Heart left ventricle (tissue), 16 donors: ENCODE data around the gene PGAM2. TPM values are rescaled to one million over a fixed set of nuclear protein-coding genes. Genes with fewer than 3 reads are reported as not detected.

Source experiments
- ATAC-seq, 4 donors: fragments of 200-7000 bp; cut with Tn5 transposase; one replicate each; pipeline ENCODE4 v1.9.1; 2020 to 2022; ENCODE audit warnings: moderate library complexity in 4 of 4, mild to moderate bottlenecking in 3 of 4, moderate number of reproducible peaks in 1 of 4
- DNase-seq, 5 donors: peaks; one replicate each; pipeline ENCODE4 v3.0.0-alpha.2; 2020
- H3K27ac ChIP-seq, 12 donors: fragments of 200-600 bp; sonication (generic) in 4 of 12; one replicate each; pipeline versions ENCODE4 v1.5.0 to v1.8.0; 2016 to 2022; ENCODE audit warnings: mild to moderate bottlenecking in 2 of 12
- H3K27me3 ChIP-seq, 9 donors: fragments of 200-600 bp; sonication (generic) in 2 of 9; one replicate each; pipeline versions ENCODE4 v1.5.1 to v1.8.0; 2016 to 2022; ENCODE audit warnings: mild to moderate bottlenecking in 3 of 9
- H3K36me3 ChIP-seq, 9 donors: fragments of 200-600 bp; sonication (generic) in 2 of 9; one replicate each; pipeline versions ENCODE4 v1.5.0 to v1.8.0; 2018 to 2022; ENCODE audit warnings: mild to moderate bottlenecking in 2 of 9
- H3K4me1 ChIP-seq, 12 donors: fragments of 200-600 bp; sonication (generic) in 4 of 12; one replicate each; pipeline versions ENCODE4 v1.5.0 to v1.8.0; 2016 to 2022; ENCODE audit warnings: mild to moderate bottlenecking in 3 of 12
- H3K4me3 ChIP-seq, 12 donors: fragments of 200-600 bp; sonication (generic) in 4 of 12; one replicate each; pipeline versions ENCODE4 v1.5.0 to v1.8.0; 2017 to 2022; ENCODE audit warnings: mild to moderate bottlenecking in 9 of 12, moderate library complexity in 4 of 12
- H3K9me3 ChIP-seq, 12 donors: fragments of 200-600 bp; sonication (generic) in 4 of 12; one replicate each; pipeline versions ENCODE4 v1.5.0 to v1.8.0; 2016 to 2022; ENCODE audit warnings: mild to moderate bottlenecking in 1 of 12
- CTCF ChIP-seq, 12 donors: fragments of 200-600 bp; sonication (generic) in 4 of 12; IDR thresholded peaks; one replicate each; pipeline versions ENCODE4 v1.5.0 to v1.8.0; 2018 to 2022; ENCODE audit warnings: antibody characterized with exemption in 12 of 12, mild to moderate bottlenecking in 5 of 12
- POLR2A ChIP-seq, 2 donors: fragments of 450-650 bp; IDR thresholded peaks; one replicate each; pipeline ENCODE4 v1.6.1; 2017; ENCODE audit warnings: antibody characterized with exemption in 2 of 2, mild to moderate bottlenecking in 2 of 2, moderate library complexity in 2 of 2
- WGBS, 4 donors: extraction: QIAGEN DNeasy Blood & Tissue Kit in 2 of 4; methylation state at CpG; one replicate each; pipeline versions ENCODE4 v1.1.5 to v1.1.7; 2013 to 2018; 5-methylcytosine and 5-hydroxymethylcytosine counted together
- intact Hi-C, 10 donors: fragments of 100-400 bp; cut with DNase I; formaldehyde crosslinking; loops; one replicate each; pipeline versions ENCODE4 v1.11.1 to v1.14.2; 2022
- polyA plus RNA-seq, 2 donors: library from polyadenylated mRNA; stranded (reverse); fragments of 200-250 nt; gene quantifications; one replicate each; pipeline ENCODE4 v1.2.3, GENCODE V29; 2013
- total RNA-seq, 9 donors: library from RNA; depleted of rRNA in 2 of 9; stranded (reverse); fragments of >200 nt in 2 of 9; fragmentation: NEBNext Ultra II Directional in 3 of 9; extraction: Animal tissue kit (Norgen Biotek cat#: 25700) in 3 of 9; gene quantifications; one replicate each; pipeline versions ENCODE4 v1.1.0 to v1.2.4, GENCODE V29; 2016 to 2023
- donor health status: ischemic (EF 13 %, LVEDD 7.1; RV severe dilation, severe dysfunction).
- donor health status: healthy with polysubstance abuse.
- donor health status: DM: no; HTN: yes; CAD: no.
- donor health status: DM: no; HTN: no; CAD: no.
- donor health status: ischemic (EF 25% LVEDD 6.9; RV normal size, moderate dysfunction).
- donor health status: ischemic (EF 25% LVEDD 5.7; RV mildly dilated, moderate dysfunction).
- donor health status: healthy.
- donor health status: DM: yes; HTN: yes; CAD: no.
- donor health status: ischemic (EF 35%, LVEDD 5.7; RV mildly dilated, moderate dysfunction).
- donor health status: nonischemic (EF 11% LVEDD 7.7; RV severe dilation, severe dysfunction).
- donor health status: DM: yes; HTN: yes; CAD: no.
- donor health status: PGD.
- donor health status: ischemic (EF 29% LVEDD 5.4; RV normal size, mild dysfunction).
- donor health status: nonischemic (EF 23%, LVEDD 6.1; RV moderate dilation, normal function).

The PGAM2 gene
- total and polyA plus RNA-seq, 11 donors: 242 to 2,064 (median 555) TPM

- ATAC-seq (no peak), DNase-seq (no peak)
- Histone ChIP-seq H3K27me3 (no peaks in the 10 kb centered on the region), H3K4me1 (peaks cover 0 to 64% (median 28%) of the 10 kb centered on the region in 12 donors), H3K9me3 (no peaks in the 10 kb centered on the region), H3K4me3 (no peak overlapping the region), H3K36me3 (peaks cover 0 to 68% (median 43%) of the 10 kb centered on the region in 9 donors), H3K27ac (no peak overlapping the region)
- intact Hi-C loops: loop anchor here in 1 of 10 donors (5.0 kb wide), 1 partner anchor 34 kb away; the partner anchor contains the start of gene POLM
- 87 to 94% (median 91%) methylated on average over 7 of the region's 7 CpGs for WGBS, 4 donors
- TF ChIP-seq CTCF (IDR thresholded peaks at IDR 0.05): no peak
- no peak for TF ChIP-seq POLR2A (IDR thresholded peaks at IDR 0.05)
Observed at GRCh38 chr7:44048031-44048795, 17.2 kb downstream of the PGAM2 start.

- H3K36me3 ChIP-seq: peaks cover 0 to 51% (median 26%) of the 10 kb centered on the region in 9 donors
- peak overlapping the region in 2 of 12 donors; percentile 89 to 97 for H3K4me3 ChIP-seq
- H3K27ac ChIP-seq: peak overlapping the region in 1 of 12 donors; percentile 98
- WGBS, 4 donors: 73 to 81% (median 75%) methylated on average over 8 of the region's 8 CpGs
- H3K27me3 ChIP-seq: no peaks in the 10 kb centered on the region
- no peaks in the 10 kb centered on the region for H3K9me3 ChIP-seq
- no peak for TF ChIP-seq POLR2A (IDR thresholded peaks at IDR 0.05)
- no peak for TF ChIP-seq CTCF (IDR thresholded peaks at IDR 0.05)
- H3K4me1 ChIP-seq: peaks cover 0 to 56% (median 27%) of the 10 kb centered on the region in 12 donors
- DNase-seq (no peak), ATAC-seq (peak in 2 of 4 donors; percentile 4 to 7)
- intact Hi-C loops: loop anchor here in 1 of 10 donors (5.0 kb wide), 1 partner anchor 36 kb away; the partner anchor contains the start of gene POLM
Observed at GRCh38 chr7:44046321-44047061, 18.9 kb downstream of the PGAM2 start.

- no peak for TF ChIP-seq POLR2A (IDR thresholded peaks at IDR 0.05)
- TF ChIP-seq CTCF (IDR thresholded peaks at IDR 0.05): no peak
- Histone ChIP-seq H3K4me3 (peak overlapping the region; percentile 56 to 99 (median 90)), H3K36me3 (peaks cover 0 to 40% (median 16%) of the 10 kb centered on the region in 9 donors), H3K27me3 (no peaks in the 10 kb centered on the region), H3K27ac (peak overlapping the region; percentile 69 to 98 (median 92)), H3K9me3 (no peaks in the 10 kb centered on the region), H3K4me1 (peaks cover 0 to 50% (median 26%) of the 10 kb centered on the region in 12 donors)
- DNase-seq (no peak), ATAC-seq (no peak)
- 23 to 26% (median 25%) methylated on average over 15 of the region's 15 CpGs for WGBS, 4 donors
- intact Hi-C loops: loop anchor here in 3 of 10 donors (2.0 to 5.0 kb wide), 3 partner anchors 33 to 37 kb away; partner anchors contain the start of gene POLM (in 2 of the 3)
Observed at GRCh38 chr7:44045226-44046014, 19.9 kb downstream of the PGAM2 start.
